MM.1S (cell line): Measurements from ENCODE around the gene FARP1.

Source experiments
- DNase-seq: peaks from one replicate; pipeline ENCODE4 v3.0.0-alpha.2; 2015
- H2AFZ ChIP-seq: fragments of 300-600 bp; sonication (generic); 2 replicates; pipeline ENCODE4 v1.6.0; 2016; ENCODE audit warnings: antibody characterized with exemption, low read length
- H3F3A ChIP-seq: fragments of 300-600 bp; sonication (generic); 2 replicates; pipeline ENCODE4 v1.6.1; 2016; ENCODE audit warnings: mild to moderate bottlenecking, antibody characterized with exemption, low read length, moderate library complexity, mixed read lengths; ENCODE audit not compliant: insufficient read depth
- H3K27ac ChIP-seq: fragments of 300-600 bp; sonication (generic); 2 replicates; pipeline ENCODE4 v1.5.1; 2016; ENCODE audit warnings: mild to moderate bottlenecking, low read length
- H3K27me3 ChIP-seq: fragments of 300-600 bp; sonication (generic); replicated peaks from 2 replicates; pipeline ENCODE4 v1.6.0; 2016; ENCODE audit warnings: low read length; ENCODE audit not compliant: insufficient read depth
- H3K36me3 ChIP-seq: fragments of 300-600 bp; sonication (generic); replicated peaks from 2 replicates; pipeline ENCODE4 v1.6.1; 2016; ENCODE audit warnings: mild to moderate bottlenecking, low read length, mixed read lengths; ENCODE audit not compliant: insufficient read depth
- H3K4me1 ChIP-seq: fragments of 300-600 bp; sonication (generic); 2 replicates; pipeline ENCODE4 v1.6.1; 2016; ENCODE audit warnings: low read length, mixed read lengths
- H3K4me2 ChIP-seq: fragments of 300-600 bp; sonication (generic); 2 replicates; pipeline ENCODE4 v1.6.0; 2016; ENCODE audit warnings: low read depth, low read length
- H3K4me3 ChIP-seq: fragments of 300-600 bp; sonication (generic); 2 replicates; pipeline ENCODE4 v1.5.1; 2016; ENCODE audit warnings: low read length, mixed read lengths
- H3K79me2 ChIP-seq: fragments of 300-600 bp; sonication (generic); 2 replicates; pipeline ENCODE4 v1.6.1; 2016; ENCODE audit warnings: mixed run types, low read length, mixed read lengths
- H3K9ac ChIP-seq: fragments of 300-600 bp; sonication (generic); 2 replicates; pipeline ENCODE4 v1.6.1; 2016; ENCODE audit warnings: low read length, mixed read lengths
- H3K9me2 ChIP-seq: fragments of 300-600 bp; sonication (generic); replicated peaks from 2 replicates; pipeline ENCODE4 v1.6.1; 2016; ENCODE audit warnings: mild to moderate bottlenecking, low read length, mixed read lengths; ENCODE audit not compliant: insufficient read depth
- H3K9me3 ChIP-seq: fragments of 300-600 bp; sonication (generic); replicated peaks from 2 replicates; pipeline ENCODE4 v1.6.1; 2016; ENCODE audit warnings: mild to moderate bottlenecking, low read length, mixed read lengths; ENCODE audit not compliant: insufficient read depth
- H4K20me1 ChIP-seq: fragments of 300-600 bp; sonication (generic); 2 replicates; pipeline ENCODE4 v1.6.1; 2016; ENCODE audit warnings: mild to moderate bottlenecking, low read length, moderate library complexity, mixed read lengths; ENCODE audit not compliant: insufficient read depth
- CTCF ChIP-seq: fragments of 300-600 bp; sonication (generic); IDR thresholded peaks from 2 replicates; pipeline ENCODE4 v1.5.1; 2016; ENCODE audit warnings: antibody characterized with exemption, low read length, mixed read lengths
- EZH2 ChIP-seq: fragments of 300-600 bp; sonication (generic); optimal IDR thresholded peaks from 2 replicates; pipeline ENCODE3; 2017; ENCODE audit warnings: low read depth, mild to moderate bottlenecking, antibody characterized with exemption, low read length, mixed read lengths
- EZH2phosphoT487 ChIP-seq: fragments of 300-600 bp; sonication (generic); IDR thresholded peaks from 2 replicates; pipeline ENCODE4 v1.6.1; 2018; ENCODE audit warnings: antibody characterized with exemption, low read length

The FARP1 gene

GRCh38 chr13:98321395-98321794 lies 178.5 kb downstream of the FARP1 start:
- no peak overlapping the region for H3K27ac ChIP-seq
- no peak for DNase-seq
- H3K36me3 ChIP-seq, result no peaks in the 10 kb centered on the region
- no peak overlapping the region for H3K9ac ChIP-seq
- H3K27me3 ChIP-seq, result no peaks in the 10 kb centered on the region
- no peak overlapping the region for H2AFZ ChIP-seq
- H3K4me2 ChIP-seq, result no peak overlapping the region
- no peaks in the 10 kb centered on the region for H4K20me1 ChIP-seq
- H3F3A ChIP-seq, result no peaks in the 10 kb centered on the region
- H3K4me1 ChIP-seq, result no peaks in the 10 kb centered on the region
- no peak overlapping the region for H3K4me3 ChIP-seq
- H3K79me2 ChIP-seq, result no peaks in the 10 kb centered on the region
- TF ChIP-seq EZH2phosphoT487 (no peak), EZH2 (no peak), CTCF (no peak)
- H3K9me3 ChIP-seq, result no peaks in the 10 kb centered on the region
- no peaks in the 10 kb centered on the region for H3K9me2 ChIP-seq

DNA sequence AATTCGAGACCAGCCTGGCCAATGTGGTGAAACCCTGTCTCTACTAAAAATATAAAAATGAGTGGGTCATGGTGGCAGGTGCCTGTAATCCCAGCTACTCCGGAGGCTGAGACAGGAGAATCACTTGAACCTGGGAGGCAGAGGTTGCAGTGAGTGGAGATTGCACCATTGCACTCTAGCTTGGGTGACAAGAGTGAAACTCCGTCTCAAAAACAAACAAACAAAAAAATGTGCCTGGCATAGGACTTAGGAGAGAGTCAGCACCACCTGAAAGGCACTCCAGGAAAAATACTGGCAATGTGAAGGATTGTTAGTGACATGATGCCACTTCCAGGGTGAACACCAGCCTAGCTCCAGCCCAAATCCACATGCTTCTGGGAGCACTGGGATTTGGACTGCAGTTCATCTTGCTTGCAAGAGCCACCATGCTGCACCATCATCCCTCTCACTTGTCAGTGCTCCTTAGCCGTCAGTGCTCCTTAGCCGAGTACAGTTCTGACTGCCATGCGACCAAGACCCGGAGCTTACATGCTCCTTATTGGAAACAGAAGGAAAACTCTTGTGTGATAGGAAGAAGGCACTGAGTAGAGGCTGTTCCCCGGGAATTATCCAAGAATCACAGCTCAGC lies 179.3 kb downstream of the FARP1 start:
- no peaks in the 10 kb centered on the region for H3K4me1 ChIP-seq
- H3K4me3 ChIP-seq, result no peak overlapping the region
- H3K36me3 ChIP-seq, result no peaks in the 10 kb centered on the region
- no peaks in the 10 kb centered on the region for H3K79me2 ChIP-seq
- no peak overlapping the region for H3K9ac ChIP-seq
- H3K9me2 ChIP-seq, result no peaks in the 10 kb centered on the region
- no peak overlapping the region for H3K27ac ChIP-seq
- no peaks in the 10 kb centered on the region for H3F3A ChIP-seq
- H3K4me2 ChIP-seq, result no peak overlapping the region
- no peaks in the 10 kb centered on the region for H4K20me1 ChIP-seq
- TF ChIP-seq CTCF (no peak), EZH2 (no peak), EZH2phosphoT487 (no peak)
- no peak for DNase-seq
- no peaks in the 10 kb centered on the region for H3K9me3 ChIP-seq
- H3K27me3 ChIP-seq, result no peaks in the 10 kb centered on the region
- no peak overlapping the region for H2AFZ ChIP-seq

DNA sequence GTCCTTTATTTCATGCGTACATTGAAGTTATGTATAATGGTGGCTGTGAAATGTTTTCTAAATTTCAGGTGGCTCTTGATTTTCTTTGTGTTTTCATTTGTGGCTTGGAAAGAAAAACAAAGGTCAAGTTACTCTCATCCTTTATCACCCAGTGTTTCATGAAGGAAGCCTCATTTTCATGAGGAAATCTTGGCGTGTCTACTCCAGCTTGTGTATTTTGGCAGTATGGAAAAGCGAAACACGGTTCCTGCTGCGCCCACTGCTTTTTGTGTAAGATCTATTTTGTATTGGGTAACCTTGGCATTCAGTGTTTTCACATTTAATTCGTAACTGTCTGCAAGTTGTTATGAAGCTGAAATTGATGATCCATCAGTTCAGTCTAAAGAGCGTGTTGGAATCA lies 181.2 kb downstream of the FARP1 start:
- TF ChIP-seq EZH2 (no peak), EZH2phosphoT487 (no peak), CTCF (no peak)
- Histone ChIP-seq H3K79me2 (no peaks in the 10 kb centered on the region), H3K4me1 (no peaks in the 10 kb centered on the region), H2AFZ (no peak overlapping the region), H3K4me3 (no peak overlapping the region), H3K4me2 (no peak overlapping the region), H3F3A (no peaks in the 10 kb centered on the region), H3K27ac (no peak overlapping the region), H3K27me3 (no peaks in the 10 kb centered on the region), H3K9ac (no peak overlapping the region), H3K9me2 (no peaks in the 10 kb centered on the region), H3K9me3 (no peaks in the 10 kb centered on the region), H3K36me3 (no peaks in the 10 kb centered on the region), H4K20me1 (no peaks in the 10 kb centered on the region)
- DNase-seq, result no peak
